Measurements from ENCODE around the gene WNT3A.

Gene WNT3A

GRCh38 chr1:228073061-228073856, 66.5 kb downstream of the WNT3A start:
- DNase-seq: no peak

DNA sequence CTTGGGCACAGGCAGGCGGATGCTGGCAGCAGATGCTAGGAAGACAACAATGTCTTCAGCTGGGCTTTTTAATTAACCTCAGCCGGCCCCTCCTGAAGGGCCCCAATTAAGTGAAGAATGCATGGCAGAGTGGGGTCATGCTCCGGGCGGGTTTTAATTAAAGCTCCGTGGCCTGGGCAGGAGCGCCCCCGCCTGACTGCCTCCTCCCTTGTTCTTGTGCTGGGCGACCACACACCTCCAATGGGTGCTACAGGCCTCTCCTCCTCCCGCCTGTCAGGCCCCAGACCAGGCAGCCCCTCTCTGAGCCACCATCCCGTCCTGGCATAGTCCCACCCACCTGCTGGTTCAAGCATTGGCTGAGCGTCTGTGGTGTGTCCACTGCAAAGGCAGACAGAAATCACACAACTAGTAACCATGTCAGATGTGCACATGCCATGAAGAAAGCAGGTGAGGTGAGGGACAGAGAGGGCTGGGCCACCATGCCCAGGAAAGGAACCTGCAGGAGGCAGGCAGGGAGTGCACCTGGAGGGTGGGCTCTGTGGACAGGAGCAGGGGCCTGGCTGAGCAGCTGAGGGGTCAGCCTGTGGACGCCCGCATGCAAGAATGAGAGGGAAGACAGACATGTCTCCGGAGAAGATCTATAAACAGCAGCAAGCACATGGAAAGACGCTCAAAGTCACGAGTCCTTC, 67.2 kb downstream of the WNT3A start:
- DNase-seq: no peak

DNA sequence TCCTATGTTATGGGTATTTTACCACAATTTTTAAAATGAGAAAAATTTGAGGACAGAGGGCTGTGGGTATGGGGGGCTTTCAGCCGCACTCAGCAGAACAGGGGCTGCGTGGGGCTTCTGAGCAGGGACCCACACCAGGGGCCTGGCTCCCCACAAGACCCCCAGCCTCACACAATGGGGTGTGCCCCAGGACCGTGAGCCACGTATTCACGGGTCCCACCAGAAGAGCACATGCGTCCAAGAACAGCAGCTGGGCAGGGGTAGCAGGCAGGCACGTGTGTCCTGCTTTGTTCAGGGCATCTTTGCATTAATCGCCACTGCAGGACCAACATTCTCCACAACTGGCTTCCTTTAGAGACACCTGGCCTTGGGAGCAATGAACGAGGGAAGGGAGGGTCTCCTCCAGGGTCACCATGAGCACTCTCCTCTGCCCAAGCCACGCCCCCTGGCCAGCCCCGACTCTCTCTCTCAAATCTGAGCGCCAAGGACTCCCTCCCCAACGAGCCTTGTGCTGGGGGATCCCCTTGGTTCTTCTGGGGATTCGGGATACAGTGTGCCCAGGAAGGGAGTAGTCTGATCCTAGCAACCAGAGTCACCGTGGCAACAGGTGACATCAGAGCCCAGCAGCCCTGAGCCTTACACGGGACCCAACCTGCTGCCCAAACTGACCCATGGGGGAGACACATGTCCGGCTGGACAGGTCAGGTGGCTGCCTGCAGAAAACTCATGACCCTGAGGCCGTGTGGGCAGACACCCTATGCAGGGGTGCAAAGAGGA, 68.3 kb downstream of the WNT3A start:
- no peak for DNase-seq

- no peak for DNase-seq
Measured at GRCh38 chr1:228075801-228076271, 69.0 kb downstream of the WNT3A start.

DNA sequence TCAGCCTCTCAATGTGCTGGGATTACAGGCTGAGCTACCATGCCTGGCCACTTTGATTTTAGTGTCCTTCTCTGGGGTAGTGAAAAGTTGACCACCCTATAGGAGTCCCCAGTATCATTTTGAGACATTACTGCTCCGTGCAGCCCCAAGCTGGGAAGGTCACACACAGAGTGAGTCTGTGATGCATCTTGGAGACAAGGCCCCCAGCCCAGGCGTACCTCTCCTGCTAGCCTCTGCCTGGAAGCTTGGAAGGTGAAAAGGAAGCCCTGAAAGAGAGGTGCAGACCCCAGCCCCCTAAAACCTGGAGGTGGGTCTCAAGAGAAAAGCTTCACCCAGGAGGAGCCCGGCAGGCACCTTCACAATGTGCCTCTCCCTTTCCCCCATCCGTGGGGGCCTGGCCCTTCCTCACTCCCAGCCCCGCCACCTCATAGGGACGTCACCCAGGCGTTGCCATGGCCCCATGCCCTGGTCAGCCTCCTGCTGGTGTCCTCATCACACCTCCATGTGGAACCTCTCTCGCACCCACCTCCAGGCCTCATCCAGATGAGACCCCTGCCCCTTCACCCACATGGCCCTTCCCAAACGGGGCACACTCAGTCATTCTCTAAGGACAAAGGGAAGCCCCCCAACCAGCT, 70.1 kb downstream of the WNT3A start:
- DNase-seq: no peak

DNA sequence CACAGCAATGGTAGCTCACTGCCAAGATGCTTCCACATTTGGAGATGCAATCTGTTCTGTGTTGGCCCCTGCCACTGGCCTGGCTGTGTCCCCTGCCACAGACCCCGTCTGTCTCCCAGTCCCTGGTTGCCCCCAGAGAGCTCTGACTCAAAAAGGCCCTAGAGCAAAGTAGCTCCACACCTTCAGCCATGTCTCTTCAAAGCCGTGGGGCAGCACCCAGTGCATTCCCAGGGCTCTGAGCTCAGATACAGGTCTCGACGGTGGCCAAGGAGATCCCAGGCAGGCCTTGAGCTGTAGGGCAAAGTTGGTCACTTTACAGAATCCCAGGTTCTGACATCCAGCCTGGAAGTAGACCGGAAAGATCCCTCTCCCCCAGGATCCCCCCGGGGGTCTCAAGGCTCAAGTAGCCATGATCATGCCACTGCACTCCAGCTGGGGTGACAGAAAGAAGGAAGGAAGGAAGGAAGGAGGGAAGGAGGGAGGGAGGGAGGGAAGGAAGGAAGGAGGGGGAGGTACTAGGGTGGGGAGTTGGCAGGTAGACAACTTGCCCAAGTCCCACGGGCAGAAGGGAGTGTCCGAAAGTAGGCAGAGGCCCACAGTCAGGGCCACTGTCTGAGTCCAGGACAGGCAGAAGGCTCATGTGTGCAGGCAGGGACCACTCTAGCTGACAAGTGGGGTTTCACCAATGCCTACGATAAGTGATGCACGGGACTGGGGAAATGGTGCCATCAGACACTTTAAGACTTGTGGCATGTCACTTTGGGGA, 71.0 kb downstream of the WNT3A start:
- DNase-seq: no peak

DNA sequence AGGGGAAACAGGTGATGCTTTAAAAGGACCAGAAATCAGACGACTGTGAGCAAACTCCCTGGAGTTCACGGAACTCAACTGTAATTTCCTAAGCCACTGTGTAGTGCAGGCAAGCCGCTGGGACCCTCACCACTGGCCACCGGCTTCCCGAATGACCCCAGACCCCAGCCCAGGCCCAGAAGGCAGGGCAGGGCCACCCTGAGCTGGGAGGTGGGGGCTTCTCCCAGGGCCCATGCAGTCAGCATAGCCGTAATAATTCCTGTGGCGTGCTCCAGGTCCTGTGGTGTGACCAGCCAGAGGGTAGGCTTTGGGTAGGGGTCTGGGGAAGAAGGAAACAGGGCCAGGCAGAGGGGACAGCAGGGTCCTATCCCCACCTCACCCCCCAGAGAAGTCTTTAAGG, 72.2 kb downstream of the WNT3A start:
- no peak for DNase-seq

DNA sequence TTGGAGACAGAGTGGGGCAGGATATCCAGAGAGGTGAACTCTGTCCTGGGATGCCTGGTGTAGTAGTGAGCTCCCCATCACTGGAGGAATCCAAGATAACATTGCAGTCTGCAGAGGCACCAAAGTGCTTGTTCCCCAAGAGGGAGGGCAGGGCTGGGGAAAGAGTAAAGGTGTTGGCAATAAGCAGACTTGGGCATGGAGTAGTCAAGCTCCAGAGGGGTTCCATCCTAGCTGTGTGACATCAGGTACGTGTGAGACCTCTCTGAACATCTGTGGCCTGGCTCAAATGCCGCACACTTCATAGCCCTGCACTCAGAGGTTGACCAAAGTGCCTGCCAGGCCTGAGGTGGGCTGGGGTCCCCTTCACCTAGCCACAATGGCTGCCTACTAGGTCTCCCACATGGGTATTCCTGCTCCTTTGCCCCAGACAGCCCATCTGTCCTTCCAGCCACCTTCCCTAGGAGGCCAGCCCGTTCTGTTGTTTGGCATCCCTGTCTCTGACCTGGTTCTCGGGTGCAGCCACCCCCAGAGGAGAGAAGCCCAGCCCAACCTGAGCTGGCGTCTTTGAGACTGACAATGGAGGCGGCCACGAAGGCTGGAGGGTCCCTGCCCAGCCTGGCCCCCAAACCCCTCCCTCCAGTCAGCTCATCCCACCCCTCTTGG, 72.9 kb downstream of the WNT3A start:
- no peak for DNase-seq

- no peak for DNase-seq
Measured at GRCh38 chr1:228081144-228081543, 74.3 kb downstream of the WNT3A start.

GRCh38 chr1:228081578-228082213, 74.9 kb downstream of the WNT3A start:
- DNase-seq: no peak

DNA sequence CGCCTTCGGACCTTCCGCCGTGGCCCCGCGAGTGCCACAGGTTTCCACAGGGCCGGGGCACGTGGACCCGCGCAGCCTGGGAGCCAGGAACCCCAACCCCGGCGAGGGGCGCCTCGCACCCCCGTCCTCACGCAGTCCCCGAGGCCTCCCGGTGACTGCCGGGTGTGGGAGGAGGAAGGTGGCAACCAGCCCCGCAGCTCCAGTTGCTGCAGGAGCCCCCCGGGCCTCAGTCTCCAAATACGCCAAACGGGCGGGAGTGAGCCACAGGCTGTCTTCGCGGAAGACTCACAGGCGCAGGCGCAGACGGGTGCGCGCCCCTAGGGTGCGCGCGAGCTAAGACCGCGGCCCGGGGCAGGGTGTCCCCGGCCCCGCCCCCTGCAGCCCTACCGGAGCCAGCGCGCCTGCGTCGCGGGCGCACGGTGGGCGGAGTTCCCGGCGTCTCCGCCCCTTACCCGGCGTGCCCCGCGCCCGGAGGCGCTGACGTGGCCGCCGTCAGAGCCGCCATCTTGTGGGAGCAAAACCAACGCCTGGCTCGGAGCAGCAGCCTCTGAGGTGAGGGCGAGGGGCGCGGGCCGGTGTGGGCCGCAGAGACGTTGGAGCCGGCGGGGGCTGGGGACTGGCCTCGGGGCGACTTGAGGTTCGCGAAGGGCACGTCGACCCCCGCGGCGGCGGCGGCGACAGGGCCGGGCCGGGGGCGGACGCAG, 75.6 kb downstream of the WNT3A start, which contains the start of gene ARF1:
Gene ARF1 (plus strand): TSS at position 495 of the 704 bp plus-strand sequence. CDS start 14,407 bp downstream, outside the sequence.
- DNase-seq: peak; percentile 92 to 95

- DNase-seq: peak; percentile 22 to 36
Measured at GRCh38 chr1:228082918-228083870, 76.4 kb downstream of the WNT3A start.

GRCh38 chr1:228083871-228084278, 77.1 kb downstream of the WNT3A start:
- DNase-seq: no peak

DNA sequence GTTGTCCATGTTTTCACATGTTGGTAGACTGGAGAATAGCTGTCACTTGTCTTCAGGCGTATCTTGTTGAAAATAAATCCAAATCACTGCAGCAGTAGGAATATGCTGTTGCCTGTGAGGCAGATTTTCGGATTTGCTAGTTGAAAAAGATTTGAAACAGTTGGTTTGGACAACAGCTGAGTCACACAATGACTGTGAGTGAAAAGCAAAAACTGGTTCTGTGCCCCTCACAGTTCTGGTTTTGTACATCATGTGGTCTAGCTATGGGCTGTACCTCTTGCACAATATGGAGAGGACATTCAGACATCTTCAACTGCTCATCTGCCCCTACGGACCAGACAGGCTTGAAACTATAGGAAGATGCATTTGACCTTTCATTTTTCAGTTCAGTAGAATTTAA, 77.5 kb downstream of the WNT3A start:
- DNase-seq: no peak

- DNase-seq: no peak
Measured at GRCh38 chr1:228084797-228085196, 78.0 kb downstream of the WNT3A start.

GRCh38 chr1:228085287-228085951, 78.6 kb downstream of the WNT3A start:
- DNase-seq: no peak

DNA sequence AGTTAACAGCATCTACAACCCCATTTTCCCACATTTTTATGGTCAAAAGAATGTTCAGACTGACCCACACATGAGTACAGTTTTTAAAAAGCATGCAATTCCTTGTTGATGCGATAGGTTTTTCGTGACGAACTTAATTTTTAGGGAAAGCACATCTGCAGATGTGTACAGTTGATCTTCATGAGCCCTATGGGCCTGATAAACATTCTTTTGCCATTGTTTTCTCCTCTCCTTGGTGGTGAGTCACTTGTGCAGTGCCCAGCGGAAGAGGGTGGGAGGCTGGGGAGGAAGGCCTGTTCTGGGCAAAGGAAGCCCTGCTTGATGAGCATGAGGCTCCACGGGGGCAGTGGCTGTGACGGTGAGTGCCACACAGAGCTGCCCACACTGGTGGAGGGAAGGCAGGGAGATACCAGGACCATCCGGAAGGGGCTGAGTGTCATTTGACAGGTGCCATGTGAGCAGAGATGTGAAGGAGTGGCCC, 81.0 kb downstream of the WNT3A start:
- DNase-seq: peak in 1 of 2 experiments; percentile 15

Data from stimulated activated CD4-positive, alpha-beta T cell treated with anti-CD3 and anti-CD28 coated beads, Interleukin-4, amount 100 ng/mL, for 4 hours (primary cell).